Caco-2 (cell line): ENCODE data around the gene DCAF17. TPM values are rescaled to one million over a fixed set of nuclear protein-coding genes. Genes with fewer than 3 reads are reported as not detected.

Experiments used
- BruUV-seq: library from RNA; stranded (reverse); fragments of 400-500 nt; replicated peaks from 2 replicates; lab custom pipeline; 2021; lab: Mats Ljungman, UMichigan
- CTCF ChIA-PET: fragments of 300-600 bp; sonication (Branson Sonifier 250); formaldehyde crosslinking; loops from one replicate; lab custom pipeline; 2022; ENCODE audit warnings: antibody characterized with exemption; lab: Charles Lee
- POLR2A ChIA-PET: fragments of 300-600 bp; sonication (Branson Sonifier 250); formaldehyde crosslinking; loops from one replicate; lab custom pipeline; 2022; ENCODE audit warnings: antibody characterized with exemption; lab: Charles Lee
- DNase-seq, 2 experiments: peaks; one replicate each; pipeline versions ENCODE4 v3.0.0 to v3.0.0-alpha.2; 2020 to 2022
- H3K27me3 ChIP-seq: replicated peaks from 2 replicates; pipeline ENCODE4 v1.6.0; 2011; ENCODE audit warnings: low read length; ENCODE audit not compliant: control insufficient read depth, insufficient read depth
- H3K36me3 ChIP-seq: 2 replicates; pipeline ENCODE4 v1.5.1; 2011; ENCODE audit warnings: low read length; ENCODE audit not compliant: control insufficient read depth, insufficient read depth
- H3K4me1 ChIP-seq: fragments of 250-450 bp; sonication (Bioruptor Pico); 2 replicates; pipeline ENCODE4 v1.5.1; 2020; ENCODE audit warnings: mild to moderate bottlenecking
- H3K4me3 ChIP-seq: 2 replicates; pipeline ENCODE4 v1.5.1; 2011; ENCODE audit warnings: low read depth, mild to moderate bottlenecking, control low read depth, low read length
- H3K9me3 ChIP-seq: fragments of 250-450 bp; sonication (Bioruptor Pico); 2 replicates; pipeline ENCODE4 v1.5.1; 2020; ENCODE audit warnings: mild to moderate bottlenecking, moderate library complexity
- H3K27ac Mint-ChIP-seq: one replicate; pipeline ENCODE4 v1.8.0; 2022; ENCODE audit warnings: mixed read lengths; ENCODE audit not compliant: unreplicated experiment
- H3K27me3 Mint-ChIP-seq: one replicate; pipeline ENCODE4 v1.8.0; 2022; ENCODE audit warnings: mixed read lengths; ENCODE audit not compliant: insufficient read depth, unreplicated experiment
- H3K36me3 Mint-ChIP-seq: one replicate; pipeline ENCODE4 v1.8.0; 2022; ENCODE audit warnings: mild to moderate bottlenecking, mixed read lengths; ENCODE audit not compliant: insufficient read depth, unreplicated experiment
- H3K4me1 Mint-ChIP-seq: one replicate; pipeline ENCODE4 v1.8.0; 2022; ENCODE audit warnings: low read depth, mixed read lengths; ENCODE audit not compliant: unreplicated experiment
- H3K4me3 Mint-ChIP-seq: one replicate; pipeline ENCODE4 v1.8.0; 2022; ENCODE audit warnings: mild to moderate bottlenecking, moderate library complexity, mixed read lengths; ENCODE audit not compliant: unreplicated experiment
- H3K9me3 Mint-ChIP-seq: one replicate; pipeline ENCODE4 v1.8.0; 2022; ENCODE audit warnings: mixed read lengths; ENCODE audit not compliant: unreplicated experiment
- CTCF ChIP-seq, 2 experiments: fragments of 200-600 bp in 1 of 2; IDR thresholded peaks; 1 replicate in 1 of 2; 2 replicates in 1 of 2; pipeline versions ENCODE4 v1.5.1 to v1.8.0; 2011 to 2022; ENCODE audit warnings: antibody characterized with exemption in 1 of 2, control low read depth in 1 of 2, inconsistent platforms in 1 of 2, low read depth in 1 of 2, low read length in 1 of 2, mild to moderate bottlenecking in 1 of 2, moderate library complexity in 1 of 2; ENCODE audit not compliant: insufficient read depth in 1 of 2, severe bottlenecking in 1 of 2, unreplicated experiment in 1 of 2
- intact Hi-C: fragments of 100-400 bp; cut with micrococcal nuclease; formaldehyde crosslinking; loops from one replicate; pipeline ENCODE4 v1.10.0; 2022; ENCODE audit not compliant: unreplicated experiment
- total RNA-seq: library from RNA; stranded (reverse); gene quantifications from 2 replicates; pipeline ENCODE4 v1.2.3, GENCODE V29; 2022

DCAF17 gene
- total RNA-seq, 1 experiment from 2014 or later, result 22.7 TPM

- H3K9me3 Mint-ChIP-seq, result no peaks in the 10 kb centered on the region
- POLR2A ChIA-PET, result interaction anchor here (0.6 kb wide), 1 partner anchor 64 kb away, joined by 4 read pairs; no protein-coding TSS in a partner anchor
- H3K4me1 Mint-ChIP-seq, result peaks cover 9% of the 10 kb centered on the region
- no peak for DNase-seq
- H3K9me3 ChIP-seq, result no peaks in the 10 kb centered on the region
- H3K27me3 ChIP-seq, result no peaks in the 10 kb centered on the region
- no TSS peak for BruUV-seq
- intact Hi-C loops, result no loop called here
- no peak overlapping the region for H3K27ac Mint-ChIP-seq
- no peaks in the 10 kb centered on the region; the same call in 1 of the 2 replicates for H3K4me1 ChIP-seq
- no peak overlapping the region for H3K4me3 Mint-ChIP-seq
- no peak for TF ChIP-seq CTCF (IDR thresholded peaks at IDR 0.05; ENCODE audit: insufficient read depth in 1 of 2, low read depth in 1 of 2, low read length in 1 of 2, severe bottlenecking in 1 of 2, unreplicated experiment in 1 of 2)
- no peaks in the 10 kb centered on the region for H3K36me3 ChIP-seq
- no peak overlapping the region for H3K4me3 ChIP-seq
- H3K27me3 Mint-ChIP-seq, result peaks cover 5% of the 10 kb centered on the region
- CTCF ChIA-PET, result no interaction called here
- H3K36me3 Mint-ChIP-seq, result no peaks in the 10 kb centered on the region
Measured at GRCh38 chr2:171515672-171516298, 81.8 kb downstream of the DCAF17 start.

- TF ChIP-seq CTCF (IDR thresholded peaks at IDR 0.05; ENCODE audit: insufficient read depth in 1 of 2, low read depth in 1 of 2, low read length in 1 of 2, severe bottlenecking in 1 of 2, unreplicated experiment in 1 of 2), result no peak
- no peaks in the 10 kb centered on the region for H3K36me3 Mint-ChIP-seq
- Histone ChIP-seq H3K27me3 (no peaks in the 10 kb centered on the region), H3K4me1 (peaks cover 4% of the 10 kb centered on the region; the same call in 1 of the 2 replicates), H3K36me3 (no peaks in the 10 kb centered on the region), H3K4me3 (no peak overlapping the region), H3K9me3 (no peaks in the 10 kb centered on the region)
- no peak overlapping the region for H3K27ac Mint-ChIP-seq
- ChIA-PET POLR2A (no interaction called here), CTCF (no interaction called here)
- peaks cover 9% of the 10 kb centered on the region for H3K4me1 Mint-ChIP-seq
- no peak for DNase-seq
- intact Hi-C loops, result no loop called here
- H3K27me3 Mint-ChIP-seq, result peaks cover 8% of the 10 kb centered on the region
- BruUV-seq, result no TSS peak
- H3K4me3 Mint-ChIP-seq, result no peak overlapping the region
- H3K9me3 Mint-ChIP-seq, result no peaks in the 10 kb centered on the region
Measured at GRCh38 chr2:171516793-171517192, 82.8 kb downstream of the DCAF17 start.

- no peaks in the 10 kb centered on the region for H3K4me1 Mint-ChIP-seq
- no peaks in the 10 kb centered on the region for H3K36me3 ChIP-seq
- peaks cover 11% of the 10 kb centered on the region; the same call in 1 of the 2 replicates for H3K4me1 ChIP-seq
- no peak for DNase-seq
- no peak overlapping the region for H3K4me3 Mint-ChIP-seq
- peaks cover 8% of the 10 kb centered on the region for H3K27me3 Mint-ChIP-seq
- intact Hi-C loops, result loop anchor here (5.0 kb wide), 1 partner anchor 88 kb away; the partner anchor contains the start of genes DCAF17 and METTL8
- H3K9me3 Mint-ChIP-seq, result no peaks in the 10 kb centered on the region
- ChIA-PET POLR2A (no interaction called here), CTCF (no interaction called here)
- H3K36me3 Mint-ChIP-seq, result no peaks in the 10 kb centered on the region
- no peak overlapping the region for H3K4me3 ChIP-seq
- BruUV-seq, result no TSS peak
- no peaks in the 10 kb centered on the region for H3K27me3 ChIP-seq
- no peak for TF ChIP-seq CTCF (IDR thresholded peaks at IDR 0.05; ENCODE audit: insufficient read depth in 1 of 2, low read depth in 1 of 2, low read length in 1 of 2, severe bottlenecking in 1 of 2, unreplicated experiment in 1 of 2)
- H3K27ac Mint-ChIP-seq, result no peak overlapping the region
- no peaks in the 10 kb centered on the region for H3K9me3 ChIP-seq
Measured at GRCh38 chr2:171520471-171520870, 86.4 kb downstream of the DCAF17 start.
